ENCODE results near the gene TTLL1. TPM values are rescaled to one million over a fixed set of nuclear protein-coding genes. Genes with fewer than 3 reads are reported as not detected.
A peak's percentile ranks its signal among the peaks of the same experiment; 100 is the strongest.

Gene TTLL1
- total RNA-seq, 4 donors from 2014 or later = 1.1 to 3.8 (median 2.8) TPM

DNA sequence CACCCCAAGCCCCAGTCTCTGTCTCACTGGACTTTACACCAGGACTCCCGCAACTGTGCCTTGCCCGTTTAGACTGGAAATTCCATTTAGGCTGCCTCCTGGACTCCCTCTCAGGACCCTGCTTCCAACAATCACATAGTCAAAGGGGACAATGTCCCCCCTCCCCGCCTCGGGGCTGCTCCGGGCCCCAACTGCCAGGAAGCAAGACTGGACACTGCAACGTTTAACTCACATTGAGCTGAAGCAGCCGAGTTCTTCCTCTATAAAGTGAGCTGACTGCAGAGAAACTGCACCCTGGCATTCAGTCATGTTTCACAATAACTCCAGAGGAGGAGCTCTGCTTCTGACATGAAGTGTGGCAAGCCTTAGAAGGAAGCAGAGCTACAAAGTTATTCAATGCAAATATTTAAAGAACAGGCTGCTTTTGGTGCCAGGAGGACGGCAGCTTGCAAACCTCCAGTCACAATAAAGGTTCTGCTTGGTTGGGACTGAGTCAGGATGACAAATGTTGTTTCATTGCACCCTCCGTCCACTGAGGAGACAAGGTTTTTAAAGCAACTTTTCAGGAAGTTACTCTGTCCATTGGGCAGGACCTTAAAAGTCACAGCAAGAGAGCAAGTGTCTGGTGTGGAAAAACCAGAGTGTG, 94.2 kb downstream of the TTLL1 start:
- Histone ChIP-seq H3K36me3 (no peaks in the 10 kb centered on the region), H3K4me3 (peak overlapping the region in 3 of 4 donors; percentile 8 to 40 (median 17)), H3K9me3 (no peaks in the 10 kb centered on the region), H3K27me3 (no peaks in the 10 kb centered on the region), H3K4me1 (peaks cover 36 to 87% (median 77%) of the 10 kb centered on the region in 4 donors), H3K27ac (peak overlapping the region; percentile 93 to 95 (median 94))
- intact Hi-C loops (cut with DNase I; ENCODE audit: low total_unique reads) (loop anchor here (10.0 kb wide), 1 partner anchor 60 kb away; no protein-coding TSS in a partner anchor), in situ Hi-C loops (cut with MboI; ENCODE audit: low pct_ligation_motif_present in 1 of 4, low pct_unique_long_range_greater_than_20kb in 1 of 4, low sequenced_read_pairs in 3 of 4) (no loop called here)
- WGBS, 2 donors (ENCODE audit: low coverage in 1 of 2) = 15 to 22% methylated on average over 2 to 9 of the region's 9 CpGs
- peak; percentile 75 for DNase-seq
- TF ChIP-seq, protein P1, sequence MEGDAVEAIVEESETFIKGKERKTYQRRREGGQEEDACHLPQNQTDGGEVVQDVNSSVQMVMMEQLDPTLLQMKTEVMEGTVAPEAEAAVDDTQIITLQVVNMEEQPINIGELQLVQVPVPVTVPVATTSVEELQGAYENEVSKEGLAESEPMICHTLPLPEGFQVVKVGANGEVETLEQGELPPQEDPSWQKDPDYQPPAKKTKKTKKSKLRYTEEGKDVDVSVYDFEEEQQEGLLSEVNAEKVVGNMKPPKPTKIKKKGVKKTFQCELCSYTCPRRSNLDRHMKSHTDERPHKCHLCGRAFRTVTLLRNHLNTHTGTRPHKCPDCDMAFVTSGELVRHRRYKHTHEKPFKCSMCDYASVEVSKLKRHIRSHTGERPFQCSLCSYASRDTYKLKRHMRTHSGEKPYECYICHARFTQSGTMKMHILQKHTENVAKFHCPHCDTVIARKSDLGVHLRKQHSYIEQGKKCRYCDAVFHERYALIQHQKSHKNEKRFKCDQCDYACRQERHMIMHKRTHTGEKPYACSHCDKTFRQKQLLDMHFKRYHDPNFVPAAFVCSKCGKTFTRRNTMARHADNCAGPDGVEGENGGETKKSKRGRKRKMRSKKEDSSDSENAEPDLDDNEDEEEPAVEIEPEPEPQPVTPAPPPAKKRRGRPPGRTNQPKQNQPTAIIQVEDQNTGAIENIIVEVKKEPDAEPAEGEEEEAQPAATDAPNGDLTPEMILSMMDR (IDR thresholded peaks at IDR 0.05) = no peak
- TF ChIP-seq EP300 (IDR thresholded peaks at IDR 0.05; ENCODE audit: low read depth) (peak; percentile 44), POLR2AphosphoS5 (IDR thresholded peaks at IDR 0.05) (peak; percentile 84 to 92 (median 88)), POLR2A (IDR thresholded peaks at IDR 0.05) (peak; percentile 88)

DNA sequence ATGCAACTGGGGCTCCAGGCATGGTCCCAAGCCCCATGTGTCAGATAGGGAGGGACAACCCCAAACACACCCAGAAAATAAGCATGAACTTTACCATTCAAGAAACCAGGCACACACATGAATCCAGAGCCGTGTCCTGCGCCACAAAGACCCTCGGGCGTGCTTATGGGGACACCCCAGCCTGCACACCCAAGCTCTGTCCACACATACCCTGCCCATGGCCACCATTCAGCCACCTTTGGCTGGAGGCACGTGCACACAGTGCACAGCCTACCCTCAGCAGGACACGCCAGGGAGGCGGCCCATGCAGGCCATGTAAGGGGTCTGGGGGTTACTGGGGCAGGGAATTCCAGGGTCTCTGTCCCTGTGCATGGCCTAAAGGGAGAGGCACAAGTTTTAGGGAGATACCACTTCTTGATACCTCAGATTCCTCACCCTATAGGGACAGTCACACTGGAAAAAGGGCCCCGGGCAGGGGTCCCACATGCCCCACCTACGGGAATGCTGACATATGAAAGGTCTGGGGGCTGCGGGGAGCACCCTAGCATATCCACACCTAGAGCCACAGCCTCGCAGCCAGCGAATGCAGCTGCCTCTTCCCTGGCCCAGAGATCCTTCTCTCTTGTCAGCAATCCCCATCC, 94.8 kb downstream of the TTLL1 start:
- no peaks in the 10 kb centered on the region for H3K27me3 ChIP-seq
- peak overlapping the region in 3 of 4 donors; percentile 8 to 40 (median 17) for H3K4me3 ChIP-seq
- WGBS, 2 donors (ENCODE audit: low coverage in 1 of 2) = 68% methylated on average over 10 of the region's 12 CpGs; no CpG with 5 or more reads in 1 of the 2 donors
- TF ChIP-seq POLR2A (IDR thresholded peaks at IDR 0.05) (no peak), EP300 (IDR thresholded peaks at IDR 0.05; ENCODE audit: low read depth) (no peak), POLR2AphosphoS5 (IDR thresholded peaks at IDR 0.05) (no peak)
- TF ChIP-seq, protein P1 (IDR thresholded peaks at IDR 0.05) = no peak
- intact Hi-C loops (cut with DNase I; ENCODE audit: low total_unique reads) (loop anchor here (10.0 kb wide), 1 partner anchor 60 kb away; no protein-coding TSS in a partner anchor), in situ Hi-C loops (cut with MboI; ENCODE audit: low pct_ligation_motif_present in 1 of 4, low pct_unique_long_range_greater_than_20kb in 1 of 4, low sequenced_read_pairs in 3 of 4) (no loop called here)
- H3K4me1 ChIP-seq = peaks cover 37 to 92% (median 76%) of the 10 kb centered on the region in 4 donors
- DNase-seq = peak; percentile 32
- H3K9me3 ChIP-seq = no peaks in the 10 kb centered on the region
- H3K36me3 ChIP-seq = no peaks in the 10 kb centered on the region
- peak overlapping the region; percentile 93 to 95 (median 94) for H3K27ac ChIP-seq

DNA sequence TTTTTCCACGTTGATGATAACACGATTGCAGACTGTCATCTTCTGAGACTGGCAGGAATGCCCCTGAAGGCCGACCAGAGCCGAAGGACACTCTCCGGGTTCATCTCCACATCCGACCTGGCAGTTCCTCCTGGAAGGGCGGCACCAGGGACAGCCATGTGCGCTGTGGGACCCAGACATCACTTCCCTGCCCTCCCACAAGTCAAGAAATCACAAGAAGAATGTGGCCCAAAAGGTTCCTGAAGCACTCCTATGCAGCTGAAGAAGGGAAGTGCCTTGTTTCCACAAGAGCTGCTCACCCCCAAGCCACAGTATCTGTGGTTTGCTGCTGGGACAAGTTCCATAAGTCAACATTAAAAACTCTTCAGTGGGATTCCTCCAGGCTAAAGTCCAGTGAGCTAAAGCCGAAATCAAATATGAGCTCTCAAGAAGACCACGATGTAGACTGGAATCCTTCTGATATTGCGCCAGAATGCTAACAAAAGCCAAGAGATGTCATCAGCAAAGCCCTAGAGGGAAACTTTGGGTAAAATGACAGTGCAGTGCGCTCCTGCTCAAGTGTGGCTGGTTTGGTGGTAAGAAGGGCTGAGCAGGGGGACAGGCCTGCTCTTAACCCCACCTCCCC, 95.4 kb downstream of the TTLL1 start:
- H3K36me3 ChIP-seq = no peaks in the 10 kb centered on the region
- peak overlapping the region in 1 of 4 donors; percentile 40 for H3K4me3 ChIP-seq
- TF ChIP-seq POLR2AphosphoS5 (IDR thresholded peaks at IDR 0.05) (peak in 1 of 3 donors; percentile 7), EP300 (IDR thresholded peaks at IDR 0.05; ENCODE audit: low read depth) (no peak)
- 68 to 73% methylated on average over 2 to 12 of the region's 12 CpGs for whole genome bisulfite sequencing, 2 donors (ENCODE audit: low coverage in 1 of 2)
- intact Hi-C loops (cut with DNase I; ENCODE audit: low total_unique reads) = loop anchor here (10.0 kb wide), 1 partner anchor 59 kb away; no protein-coding TSS in a partner anchor
- no peaks in the 10 kb centered on the region for H3K27me3 ChIP-seq
- no peak for DNase-seq
- in situ Hi-C loops (cut with MboI; ENCODE audit: low pct_ligation_motif_present in 1 of 4, low pct_unique_long_range_greater_than_20kb in 1 of 4, low sequenced_read_pairs in 3 of 4) = no loop called here
- no peaks in the 10 kb centered on the region for H3K9me3 ChIP-seq
- peak overlapping the region; percentile 93 to 95 (median 94) for H3K27ac ChIP-seq
- H3K4me1 ChIP-seq = peaks cover 37 to 98% (median 76%) of the 10 kb centered on the region in 4 donors

DNA sequence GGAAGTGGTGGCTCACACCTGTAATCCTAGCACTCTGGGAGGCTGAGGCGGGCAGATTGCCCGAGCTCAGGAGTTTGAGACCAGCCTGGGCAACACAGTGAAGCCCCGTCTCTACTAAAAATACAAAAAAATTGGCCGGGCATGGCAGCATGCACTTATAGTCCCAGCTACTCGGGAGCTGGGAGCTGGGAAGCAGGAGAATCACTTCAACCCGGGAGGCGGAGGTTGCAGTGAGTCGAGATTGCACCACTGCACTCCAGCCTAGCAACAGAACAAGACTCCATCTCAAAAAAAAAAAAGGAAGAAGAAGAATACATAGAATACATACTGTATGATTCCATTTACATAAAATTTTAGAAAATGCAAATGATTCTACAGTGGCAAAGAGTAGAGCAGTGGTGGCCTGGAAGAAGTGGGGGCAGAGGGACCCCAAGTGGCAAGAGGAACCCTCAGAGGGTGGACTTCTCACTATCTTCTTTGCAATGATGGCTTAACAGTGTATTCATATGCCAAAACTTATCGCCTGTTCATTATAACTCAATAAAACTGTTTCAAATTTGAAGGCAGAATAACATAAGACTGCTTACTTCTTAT, 96.2 kb downstream of the TTLL1 start:
- 74 to 76% methylated on average over 6 to 9 of the region's 9 CpGs for WGBS, 2 donors (ENCODE audit: low coverage in 1 of 2)
- Histone ChIP-seq H3K27ac (peak overlapping the region; percentile 93 to 95 (median 94)), H3K27me3 (no peaks in the 10 kb centered on the region), H3K4me3 (no peak overlapping the region), H3K9me3 (no peaks in the 10 kb centered on the region), H3K4me1 (peaks cover 37 to 92% (median 72%) of the 10 kb centered on the region in 4 donors), H3K36me3 (no peaks in the 10 kb centered on the region)
- TF ChIP-seq POLR2AphosphoS5 (IDR thresholded peaks at IDR 0.05) (no peak), POLR2A (IDR thresholded peaks at IDR 0.05) (no peak), EP300 (IDR thresholded peaks at IDR 0.05; ENCODE audit: low read depth) (no peak)
- TF ChIP-seq, protein P1 (IDR thresholded peaks at IDR 0.05) = no peak
- no peak for DNase-seq
- intact Hi-C loops (cut with DNase I; ENCODE audit: low total_unique reads) (loop anchor here (10.0 kb wide), 1 partner anchor 58 kb away; no protein-coding TSS in a partner anchor), in situ Hi-C loops (cut with MboI; ENCODE audit: low pct_ligation_motif_present in 1 of 4, low pct_unique_long_range_greater_than_20kb in 1 of 4, low sequenced_read_pairs in 3 of 4) (no loop called here)
